HEK293 (cell line): ENCODE results near the gene C16orf92.

Source experiments
- CTCF ChIP-seq: fragments of 450-650 bp; formaldehyde crosslinking; IDR thresholded peaks from 2 replicates; pipeline ENCODE4 v1.5.1; 2016; ENCODE audit warnings: missing biosample characterization, missing genetic modification characterization
- GLI4 ChIP-seq: fragments of 450-650 bp; formaldehyde crosslinking; IDR thresholded peaks from 2 replicates; pipeline ENCODE4 v1.5.1; 2016; ENCODE audit warnings: missing biosample characterization, missing genetic modification characterization
- REPIN1 ChIP-seq: fragments of 450-650 bp; formaldehyde crosslinking; IDR thresholded peaks from 2 replicates; pipeline ENCODE4 v1.5.1; 2017; ENCODE audit warnings: missing biosample characterization, missing genetic modification characterization, low read depth
- YY1 ChIP-seq: fragments of 450-650 bp; formaldehyde crosslinking; IDR thresholded peaks from 2 replicates; pipeline ENCODE4 v1.5.1; 2018; ENCODE audit warnings: missing biosample characterization, missing genetic modification characterization
- ZBTB20 ChIP-seq: fragments of 450-650 bp; formaldehyde crosslinking; IDR thresholded peaks from 2 replicates; pipeline ENCODE4 v1.5.1; 2016; ENCODE audit warnings: missing biosample characterization, missing genetic modification characterization
- ZBTB26 ChIP-seq: fragments of 450-650 bp; formaldehyde crosslinking; optimal IDR thresholded peaks from 2 replicates; pipeline ENCODE3; 2016; ENCODE audit warnings: missing biosample characterization, mild to moderate bottlenecking, missing genetic modification characterization
- ZNF157 ChIP-seq: fragments of 450-650 bp; formaldehyde crosslinking; IDR thresholded peaks from 2 replicates; pipeline ENCODE4 v1.5.1; 2016; ENCODE audit warnings: missing biosample characterization, missing genetic modification characterization
- ZNF2 ChIP-seq: fragments of 450-650 bp; formaldehyde crosslinking; IDR thresholded peaks from 2 replicates; pipeline ENCODE4 v1.5.1; 2016; ENCODE audit warnings: missing biosample characterization, missing genetic modification characterization
- ZNF292 ChIP-seq: fragments of 450-650 bp; formaldehyde crosslinking; IDR thresholded peaks from 2 replicates; pipeline ENCODE4 v1.5.1; 2016; ENCODE audit warnings: low read depth, missing biosample characterization, missing genetic modification characterization, borderline replicate concordance
- ZNF544 ChIP-seq: fragments of 450-650 bp; formaldehyde crosslinking; IDR thresholded peaks from 2 replicates; pipeline ENCODE4 v1.5.0; 2017; ENCODE audit warnings: missing biosample characterization, missing genetic modification characterization
- ZNF549 ChIP-seq: fragments of 450-650 bp; IDR thresholded peaks from 2 replicates; pipeline ENCODE4 v1.5.1; 2018; ENCODE audit warnings: missing biosample characterization, missing genetic modification characterization, mild to moderate bottlenecking, inconsistent platforms, moderate library complexity
- ZNF555 ChIP-seq: fragments of 450-650 bp; formaldehyde crosslinking; conservative IDR thresholded peaks from 2 replicates; pipeline ENCODE4 v1.5.1; 2017; ENCODE audit warnings: missing biosample characterization, mild to moderate bottlenecking, missing genetic modification characterization, inconsistent platforms
- ZNF645 ChIP-seq: fragments of 450-650 bp; formaldehyde crosslinking; IDR thresholded peaks from 2 replicates; pipeline ENCODE4; 2016; ENCODE audit warnings: missing biosample characterization, missing genetic modification characterization

DNA sequence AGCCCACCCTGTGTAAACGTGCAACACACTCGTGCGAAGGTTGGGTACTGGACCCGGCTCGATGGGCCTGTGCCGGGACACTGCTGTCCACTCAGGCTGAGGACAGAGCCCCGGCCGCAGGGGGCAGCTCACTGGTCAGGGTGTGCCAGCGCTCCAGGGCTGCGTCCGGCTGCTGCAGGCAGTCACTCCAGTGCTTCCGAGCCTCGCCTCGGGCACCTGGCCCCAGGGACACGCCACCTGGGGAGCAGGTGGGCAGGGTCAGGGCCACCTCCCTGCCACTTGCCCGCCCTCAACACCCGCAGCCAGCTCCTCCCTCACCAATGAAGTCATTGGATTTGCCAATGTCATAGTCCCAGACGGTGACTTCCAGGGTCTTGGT, 16.9 kb upstream of the C16orf92 start:
- no peak for TF ChIP-seq CTCF (tag by site-specific recombination)
- TF ChIP-seq ZNF157, result no peak
- no peak for TF ChIP-seq ZBTB26 (tag by site-specific recombination)
- no peak for TF ChIP-seq ZNF645
- no peak for TF ChIP-seq ZNF549 (tag by site-specific recombination)
- no peak for TF ChIP-seq ZNF2 (tag by site-specific recombination)
- TF ChIP-seq ZNF292 (tag by site-specific recombination), result no peak
- TF ChIP-seq REPIN1 (tag by site-specific recombination), result no peak
- TF ChIP-seq GLI4 (tag by site-specific recombination), result no peak
- no peak for TF ChIP-seq ZBTB20 (tag by site-specific recombination)
- TF ChIP-seq ZNF544 (tag by site-specific recombination), result no peak
- no peak for TF ChIP-seq ZNF555 (tag by site-specific recombination)
- no peak for TF ChIP-seq YY1 (tag by site-specific recombination)
